Naive thymus-derived CD8-positive, alpha-beta T cell (primary cell): ENCODE data around the gene ACTA2. TPM values are rescaled to one million over a fixed set of nuclear protein-coding genes. Genes with fewer than 3 reads are reported as not detected.
A peak's percentile ranks its signal among the peaks of the same experiment; 100 is the strongest.

Source experiments
- ATAC-seq, 2 donors: fragments of 150-1000 bp; cut with Tn5 transposase in 1 of 2; sonication (Bioruptor Pico), chemical (Tn5 transposase) in 1 of 2; 1 replicate in 1 of 2; 2 replicates in 1 of 2; pipeline ENCODE4 v1.10.0; 2021; ENCODE audit warnings: mild to moderate bottlenecking in 2 of 2, moderate library complexity in 2 of 2
- POLR2A ChIA-PET: fragments of 350-600 bp; sonication (Branson Sonifier 250); formaldehyde crosslinking; loops from one replicate; lab custom pipeline; 2021; ENCODE audit warnings: antibody characterized with exemption; lab: Charles Lee
- DNase-seq, 10 donors: peaks; one replicate each; pipeline versions ENCODE4 v3.0.0 to v3.0.0-alpha.2; 2020 to 2022
- H3K27ac Mint-ChIP-seq, 10 donors: one replicate each; pipeline ENCODE4 v1.8.0; 2020 to 2022; ENCODE audit warnings: mild to moderate bottlenecking in 10 of 10, mixed read lengths in 10 of 10, moderate library complexity in 4 of 10, inconsistent platforms in 1 of 10
- H3K27me3 Mint-ChIP-seq, 5 donors: one replicate each; pipeline ENCODE4 v1.8.0; 2021 to 2022; ENCODE audit warnings: mixed read lengths in 5 of 5
- H3K36me3 Mint-ChIP-seq, 3 donors: one replicate each; pipeline ENCODE4 v1.8.0; 2020 to 2022; ENCODE audit warnings: mixed read lengths in 3 of 3, mild to moderate bottlenecking in 2 of 3, inconsistent platforms in 1 of 3
- H3K4me1 Mint-ChIP-seq, 4 donors: one replicate each; pipeline ENCODE4 v1.8.0; 2021 to 2022; ENCODE audit warnings: mixed read lengths in 4 of 4
- H3K4me3 Mint-ChIP-seq, 10 donors: one replicate each; pipeline ENCODE4 v1.8.0; 2020 to 2022; ENCODE audit warnings: mild to moderate bottlenecking in 10 of 10, mixed read lengths in 10 of 10, moderate library complexity in 6 of 10, inconsistent platforms in 1 of 10
- H3K9me3 Mint-ChIP-seq, 9 donors: one replicate each; pipeline ENCODE4 v1.8.0; 2020 to 2022; ENCODE audit warnings: mixed read lengths in 9 of 9, mild to moderate bottlenecking in 3 of 9, inconsistent platforms in 1 of 9, moderate library complexity in 1 of 9
- polyA plus RNA-seq, 3 donors: library from polyadenylated mRNA; unstranded; fragments of 300-500 nt; fragmentation: Illumina TruSeq; gene quantifications; one replicate each; pipeline ENCODE4 v1.2.3, GENCODE V29; 2021
- total RNA-seq, 8 experiments: library from RNA in 2 of 8; stranded (reverse) in 2 of 8; gene quantifications; one replicate each; pipeline ENCODE4 v1.2.3 and lab custom pipeline; 2021 to 2026

Gene ACTA2
- total and polyA plus RNA-seq, 5 experiments from 2014 or later: 0.34 to 9.7 (median 1.6) TPM; not detected in 1

GRCh38 chr10:88980247-88980646 is 27.7 kb upstream of the ACTA2 start:
- Mint-ChIP-seq H3K27me3 (no peaks in the 10 kb centered on the region), H3K36me3 (no peaks in the 10 kb centered on the region), H3K27ac (no peak overlapping the region), H3K9me3 (peaks cover 0 to 1% (median 0%) of the 10 kb centered on the region in 9 donors), H3K4me1 (peaks cover 2 to 5% (median 4%) of the 10 kb centered on the region in 4 donors), H3K4me3 (no peak overlapping the region)
- POLR2A ChIA-PET: interaction anchor here (0.6 kb wide), 1 partner anchor 11 kb away, joined by 3 read pairs; no protein-coding TSS in a partner anchor
- ATAC-seq (no peak), DNase-seq (no peak)

GRCh38 chr10:88979603-88980002 is 27.0 kb upstream of the ACTA2 start:
- Mint-ChIP-seq H3K4me1 (peaks cover 5 to 12% (median 10%) of the 10 kb centered on the region in 4 donors), H3K4me3 (no peak overlapping the region), H3K9me3 (no peaks in the 10 kb centered on the region), H3K27me3 (no peaks in the 10 kb centered on the region), H3K27ac (peak overlapping the region in 1 of 10 donors; percentile 39), H3K36me3 (no peaks in the 10 kb centered on the region)
- ATAC-seq (no peak), DNase-seq (no peak)
- POLR2A ChIA-PET: no interaction called here

- no peaks in the 10 kb centered on the region for H3K9me3 Mint-ChIP-seq
- H3K27me3 Mint-ChIP-seq: no peaks in the 10 kb centered on the region
- no peak overlapping the region for H3K4me3 Mint-ChIP-seq
- H3K27ac Mint-ChIP-seq: peak overlapping the region in 1 of 10 donors; percentile 39
- POLR2A ChIA-PET: no interaction called here
- no peak for ATAC-seq
- DNase-seq: no peak
- peaks cover 6 to 14% (median 12%) of the 10 kb centered on the region in 4 donors for H3K4me1 Mint-ChIP-seq
- no peaks in the 10 kb centered on the region for H3K36me3 Mint-ChIP-seq
These were observed 26.6 kb upstream of the ACTA2 start for GRCh38 chr10:88979153-88979562.

- Mint-ChIP-seq H3K9me3 (no peaks in the 10 kb centered on the region), H3K4me1 (peaks cover 4 to 14% (median 12%) of the 10 kb centered on the region in 4 donors), H3K36me3 (no peaks in the 10 kb centered on the region), H3K4me3 (no peak overlapping the region), H3K27me3 (no peaks in the 10 kb centered on the region), H3K27ac (no peak overlapping the region)
- ATAC-seq: no peak
- POLR2A ChIA-PET: no interaction called here
- DNase-seq: no peak
These were observed 25.9 kb upstream of the ACTA2 start for GRCh38 chr10:88978463-88978862.

GRCh38 chr10:88975377-88975720 is 22.8 kb upstream of the ACTA2 start:
- ATAC-seq: peak; percentile 16 to 23
- Mint-ChIP-seq H3K27me3 (no peaks in the 10 kb centered on the region), H3K27ac (peak overlapping the region; percentile 86 to 99 (median 94)), H3K4me3 (peak overlapping the region; percentile 91 to 100 (median 96)), H3K4me1 (peaks cover 4 to 14% (median 12%) of the 10 kb centered on the region in 4 donors), H3K36me3 (no peaks in the 10 kb centered on the region), H3K9me3 (no peaks in the 10 kb centered on the region)
- no peak for DNase-seq
- POLR2A ChIA-PET: interaction anchor here (1.0 kb wide), 1 partner anchor 14 kb away, joined by 4 read pairs; no protein-coding TSS in a partner anchor

- H3K36me3 Mint-ChIP-seq: no peaks in the 10 kb centered on the region
- no peaks in the 10 kb centered on the region for H3K27me3 Mint-ChIP-seq
- no peaks in the 10 kb centered on the region for H3K9me3 Mint-ChIP-seq
- H3K27ac Mint-ChIP-seq: peak overlapping the region; percentile 86 to 99 (median 94)
- H3K4me1 Mint-ChIP-seq: peaks cover 4 to 14% (median 12%) of the 10 kb centered on the region in 4 donors
- DNase-seq: peak in 3 of 10 donors; percentile 44 to 49 (median 45)
- POLR2A ChIA-PET: interaction anchor here (1.0 kb wide), 3 partner anchors 15 to 1157 kb away, joined by 3 to 4 read pairs (median 4); partner anchors contain the start of gene ATAD1
- peak overlapping the region; percentile 91 to 100 (median 96) for H3K4me3 Mint-ChIP-seq
- peak; percentile 54 to 73 for ATAC-seq
These were observed 22.1 kb upstream of the ACTA2 start for GRCh38 chr10:88974446-88975376.

GRCh38 chr10:88974012-88974411 is 21.4 kb upstream of the ACTA2 start:
- no peaks in the 10 kb centered on the region for H3K9me3 Mint-ChIP-seq
- no peaks in the 10 kb centered on the region for H3K27me3 Mint-ChIP-seq
- H3K27ac Mint-ChIP-seq: no peak overlapping the region
- DNase-seq (no peak), ATAC-seq (no peak)
- POLR2A ChIA-PET: interaction anchor here (1.0 kb wide), 2 partner anchors 18 to 1156 kb away, joined by 3 to 4 read pairs; partner anchors contain the start of gene ATAD1
- H3K4me1 Mint-ChIP-seq: peaks cover 4 to 14% (median 12%) of the 10 kb centered on the region in 4 donors
- H3K36me3 Mint-ChIP-seq: no peaks in the 10 kb centered on the region
- peak overlapping the region in 3 of 10 donors; percentile 91 to 98 (median 98) for H3K4me3 Mint-ChIP-seq

- H3K27ac Mint-ChIP-seq: peak overlapping the region in 2 of 10 donors; percentile 18 to 79
- ATAC-seq: no peak
- H3K9me3 Mint-ChIP-seq: no peaks in the 10 kb centered on the region
- no peak for DNase-seq
- no peaks in the 10 kb centered on the region for H3K36me3 Mint-ChIP-seq
- H3K4me3 Mint-ChIP-seq: no peak overlapping the region
- H3K4me1 Mint-ChIP-seq: peaks cover 4 to 14% (median 12%) of the 10 kb centered on the region in 4 donors
- POLR2A ChIA-PET: interaction anchor here (1.3 kb wide), 1 partner anchor 19 kb away, joined by 3 read pairs; the partner anchor contains the start of gene FAS
- H3K27me3 Mint-ChIP-seq: no peaks in the 10 kb centered on the region
These were observed 18.9 kb upstream of the ACTA2 start for GRCh38 chr10:88971221-88972061.

- Mint-ChIP-seq H3K27me3 (no peaks in the 10 kb centered on the region), H3K36me3 (no peaks in the 10 kb centered on the region), H3K4me3 (no peak overlapping the region), H3K9me3 (no peaks in the 10 kb centered on the region), H3K27ac (no peak overlapping the region), H3K4me1 (peaks cover 0 to 2% (median 0%) of the 10 kb centered on the region in 4 donors)
- no peak for DNase-seq
- ATAC-seq: no peak
- POLR2A ChIA-PET: no interaction called here
These were observed 15.8 kb upstream of the ACTA2 start for GRCh38 chr10:88968391-88968790.

GRCh38 chr10:88966797-88967196 is 14.2 kb upstream of the ACTA2 start:
- ATAC-seq (no peak), DNase-seq (no peak)
- Mint-ChIP-seq H3K27ac (no peak overlapping the region), H3K9me3 (no peaks in the 10 kb centered on the region), H3K27me3 (no peaks in the 10 kb centered on the region), H3K36me3 (no peaks in the 10 kb centered on the region), H3K4me3 (no peak overlapping the region), H3K4me1 (peaks cover 7 to 12% (median 10%) of the 10 kb centered on the region in 4 donors)
- POLR2A ChIA-PET: no interaction called here

- ATAC-seq: no peak
- Mint-ChIP-seq H3K9me3 (no peaks in the 10 kb centered on the region), H3K27ac (no peak overlapping the region), H3K27me3 (no peaks in the 10 kb centered on the region), H3K36me3 (no peaks in the 10 kb centered on the region), H3K4me3 (no peak overlapping the region), H3K4me1 (peaks cover 9 to 24% (median 22%) of the 10 kb centered on the region in 4 donors)
- POLR2A ChIA-PET: no interaction called here
- DNase-seq: no peak
These were observed 12.4 kb upstream of the ACTA2 start for GRCh38 chr10:88964869-88965415.

- H3K4me1 Mint-ChIP-seq: peaks cover 9 to 24% (median 22%) of the 10 kb centered on the region in 4 donors
- no peak overlapping the region for H3K27ac Mint-ChIP-seq
- H3K4me3 Mint-ChIP-seq: no peak overlapping the region
- no peaks in the 10 kb centered on the region for H3K9me3 Mint-ChIP-seq
- no peaks in the 10 kb centered on the region for H3K27me3 Mint-ChIP-seq
- H3K36me3 Mint-ChIP-seq: no peaks in the 10 kb centered on the region
- POLR2A ChIA-PET: no interaction called here
- no peak for DNase-seq
- ATAC-seq: no peak
These were observed 11.8 kb upstream of the ACTA2 start for GRCh38 chr10:88964360-88964759.
